Heart left ventricle (tissue), 13 donors: Measurements from ENCODE around the gene HDAC7.

Experiments
- POLR2A ChIP-seq, 2 donors: fragments of 450-650 bp; IDR thresholded peaks; one replicate each; pipeline ENCODE4 v1.6.1; 2017; ENCODE audit warnings: antibody characterized with exemption in 2 of 2, mild to moderate bottlenecking in 2 of 2, moderate library complexity in 2 of 2
- TF ChIP-seq, protein P1 (sequence below), 12 donors: fragments of 200-600 bp; sonication (generic) in 4 of 12; IDR thresholded peaks; one replicate each; pipeline versions ENCODE4 v1.5.0 to v1.8.0; 2018 to 2022; ENCODE audit warnings: antibody characterized with exemption in 12 of 12, mild to moderate bottlenecking in 5 of 12
- donor health status: ischemic (EF 13 %, LVEDD 7.1; RV severe dilation, severe dysfunction).
- donor health status: DM: no; HTN: yes; CAD: no.
- donor health status: DM: no; HTN: no; CAD: no.
- donor health status: ischemic (EF 25% LVEDD 6.9; RV normal size, moderate dysfunction).
- donor health status: ischemic (EF 25% LVEDD 5.7; RV mildly dilated, moderate dysfunction).
- donor health status: ischemic (EF 35%, LVEDD 5.7; RV mildly dilated, moderate dysfunction).
- donor health status: nonischemic (EF 11% LVEDD 7.7; RV severe dilation, severe dysfunction).
- donor health status: DM: yes; HTN: yes; CAD: no.
- donor health status: PGD.
- donor health status: ischemic (EF 29% LVEDD 5.4; RV normal size, mild dysfunction).
- donor health status: nonischemic (EF 23%, LVEDD 6.1; RV moderate dilation, normal function).

DNA sequence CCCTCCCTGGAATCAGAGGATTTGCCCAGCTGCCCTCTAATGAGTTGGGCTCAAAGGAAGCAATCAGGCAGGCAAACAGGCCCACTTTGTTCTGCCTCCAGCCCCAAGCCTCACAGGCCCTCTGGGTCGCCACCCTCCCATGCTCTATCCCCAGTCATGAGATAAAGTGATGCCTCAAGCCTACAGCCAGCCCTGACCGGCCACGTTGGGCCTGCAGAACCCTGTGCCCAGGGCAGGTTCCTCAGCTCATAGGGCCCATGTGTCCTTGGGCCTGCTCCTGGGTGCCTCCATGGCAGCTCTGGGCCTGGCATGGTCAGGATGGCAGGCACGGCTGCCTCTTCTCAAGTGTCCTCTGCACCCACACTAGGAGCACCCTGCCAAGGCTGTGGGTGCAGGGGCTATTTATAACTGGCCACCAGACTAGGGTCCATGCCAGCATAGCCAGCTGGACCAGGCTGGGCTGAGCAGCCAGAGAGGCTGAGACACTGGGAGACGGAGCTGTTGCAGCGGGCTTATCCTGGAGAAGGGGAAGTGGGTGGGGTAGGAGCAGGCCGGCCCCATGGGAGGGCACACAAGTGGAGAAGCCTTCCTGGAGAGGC, 20.2 kb downstream of the HDAC7 start:
- TF ChIP-seq, protein P1, sequence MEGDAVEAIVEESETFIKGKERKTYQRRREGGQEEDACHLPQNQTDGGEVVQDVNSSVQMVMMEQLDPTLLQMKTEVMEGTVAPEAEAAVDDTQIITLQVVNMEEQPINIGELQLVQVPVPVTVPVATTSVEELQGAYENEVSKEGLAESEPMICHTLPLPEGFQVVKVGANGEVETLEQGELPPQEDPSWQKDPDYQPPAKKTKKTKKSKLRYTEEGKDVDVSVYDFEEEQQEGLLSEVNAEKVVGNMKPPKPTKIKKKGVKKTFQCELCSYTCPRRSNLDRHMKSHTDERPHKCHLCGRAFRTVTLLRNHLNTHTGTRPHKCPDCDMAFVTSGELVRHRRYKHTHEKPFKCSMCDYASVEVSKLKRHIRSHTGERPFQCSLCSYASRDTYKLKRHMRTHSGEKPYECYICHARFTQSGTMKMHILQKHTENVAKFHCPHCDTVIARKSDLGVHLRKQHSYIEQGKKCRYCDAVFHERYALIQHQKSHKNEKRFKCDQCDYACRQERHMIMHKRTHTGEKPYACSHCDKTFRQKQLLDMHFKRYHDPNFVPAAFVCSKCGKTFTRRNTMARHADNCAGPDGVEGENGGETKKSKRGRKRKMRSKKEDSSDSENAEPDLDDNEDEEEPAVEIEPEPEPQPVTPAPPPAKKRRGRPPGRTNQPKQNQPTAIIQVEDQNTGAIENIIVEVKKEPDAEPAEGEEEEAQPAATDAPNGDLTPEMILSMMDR (IDR thresholded peaks at IDR 0.05): no peak
- TF ChIP-seq POLR2A (IDR thresholded peaks at IDR 0.05): no peak
